T-helper 17 cell (primary cell): ENCODE data around the gene CYP27C1. TPM values are rescaled to one million over a fixed set of nuclear protein-coding genes. Genes with fewer than 3 reads are reported as not detected.
A peak's percentile ranks its signal among the peaks of the same experiment; 100 is the strongest.

Experiments used
- ATAC-seq: fragments of 150-1000 bp; cut with Tn5 transposase; 2 replicates; pipeline ENCODE4 v1.10.0; 2021; ENCODE audit warnings: mild to moderate bottlenecking, moderate library complexity
- DNase-seq, 3 donors: peaks; one replicate each; pipeline versions ENCODE4 v3.0.0 to v3.0.0-alpha.2; 2020 to 2021
- H3K9me3 ChIP-seq: one replicate; pipeline ENCODE4 v1.7.0; 2013; ENCODE audit warnings: low read length, mild to moderate bottlenecking; ENCODE audit not compliant: control insufficient read depth, poor library complexity, severe bottlenecking
- H3K27ac Mint-ChIP-seq: one replicate; pipeline ENCODE4 v1.8.0; 2022; ENCODE audit warnings: mild to moderate bottlenecking, moderate library complexity, mixed read lengths
- H3K27me3 Mint-ChIP-seq: one replicate; pipeline ENCODE4 v1.8.0; 2022; ENCODE audit warnings: mixed read lengths
- H3K36me3 Mint-ChIP-seq: one replicate; pipeline ENCODE4 v1.8.0; 2022; ENCODE audit warnings: low read depth, mixed read lengths
- H3K4me1 Mint-ChIP-seq: one replicate; pipeline ENCODE4 v1.8.0; 2022; ENCODE audit warnings: mild to moderate bottlenecking, mixed read lengths
- H3K4me3 Mint-ChIP-seq: one replicate; pipeline ENCODE4 v1.8.0; 2022; ENCODE audit warnings: mild to moderate bottlenecking, moderate library complexity, mixed read lengths
- total RNA-seq, 4 donors: library from RNA in 2 of 4; stranded (reverse) in 2 of 4; gene quantifications; one replicate each; pipeline ENCODE4 v1.2.3 and lab custom pipeline; 2022 to 2026

Gene CYP27C1
- total RNA-seq, 2 donors from 2014 or later: not detected

- no peak for ATAC-seq
- Mint-ChIP-seq H3K4me1 (peaks cover 5% of the 10 kb centered on the region), H3K4me3 (no peak overlapping the region), H3K27me3 (peaks cover 9% of the 10 kb centered on the region), H3K27ac (no peak overlapping the region), H3K36me3 (no peaks in the 10 kb centered on the region)
- H3K9me3 ChIP-seq: no peaks in the 10 kb centered on the region
- no peak for DNase-seq
Measured at GRCh38 chr2:127195140-127196074, 24.7 kb downstream of the CYP27C1 start.

DNA sequence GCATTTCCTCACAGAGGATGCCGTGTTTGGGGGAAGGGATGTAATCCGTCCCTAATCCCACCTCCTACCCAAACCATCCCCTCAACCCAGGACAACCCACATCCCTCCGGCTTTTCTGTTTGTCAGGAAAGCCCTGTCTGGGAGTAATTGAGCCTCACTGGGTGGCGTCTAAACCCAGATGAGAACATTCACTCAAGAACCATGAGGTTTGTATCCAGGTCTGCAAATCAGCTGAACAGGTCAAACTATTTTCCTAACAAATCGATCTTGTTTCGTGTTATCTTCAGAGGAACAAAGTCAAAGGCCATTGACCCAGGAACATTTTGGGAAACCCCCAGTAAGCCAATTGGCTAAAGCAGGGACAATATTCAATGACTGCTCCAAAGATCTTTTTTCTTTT lies 25.7 kb downstream of the CYP27C1 start:
- Mint-ChIP-seq H3K27me3 (peaks cover 9% of the 10 kb centered on the region), H3K4me3 (no peak overlapping the region), H3K36me3 (no peaks in the 10 kb centered on the region), H3K4me1 (peaks cover 5% of the 10 kb centered on the region), H3K27ac (no peak overlapping the region)
- DNase-seq (no peak), ATAC-seq (no peak)
- no peaks in the 10 kb centered on the region for H3K9me3 ChIP-seq

GRCh38 chr2:127193967-127194280 lies 26.2 kb downstream of the CYP27C1 start:
- DNase-seq (no peak), ATAC-seq (no peak)
- no peaks in the 10 kb centered on the region for H3K9me3 ChIP-seq
- no peak overlapping the region for H3K4me3 Mint-ChIP-seq
- no peaks in the 10 kb centered on the region for H3K36me3 Mint-ChIP-seq
- no peak overlapping the region for H3K27ac Mint-ChIP-seq
- H3K4me1 Mint-ChIP-seq: peaks cover 5% of the 10 kb centered on the region
- H3K27me3 Mint-ChIP-seq: peaks cover 10% of the 10 kb centered on the region

- peaks cover 5% of the 10 kb centered on the region for H3K4me1 Mint-ChIP-seq
- H3K4me3 Mint-ChIP-seq: no peak overlapping the region
- H3K9me3 ChIP-seq: no peaks in the 10 kb centered on the region
- no peak overlapping the region for H3K27ac Mint-ChIP-seq
- ATAC-seq: no peak
- DNase-seq: no peak
- H3K27me3 Mint-ChIP-seq: peaks cover 15% of the 10 kb centered on the region
- no peaks in the 10 kb centered on the region for H3K36me3 Mint-ChIP-seq
Measured at GRCh38 chr2:127193164-127193966, 26.7 kb downstream of the CYP27C1 start.

DNA sequence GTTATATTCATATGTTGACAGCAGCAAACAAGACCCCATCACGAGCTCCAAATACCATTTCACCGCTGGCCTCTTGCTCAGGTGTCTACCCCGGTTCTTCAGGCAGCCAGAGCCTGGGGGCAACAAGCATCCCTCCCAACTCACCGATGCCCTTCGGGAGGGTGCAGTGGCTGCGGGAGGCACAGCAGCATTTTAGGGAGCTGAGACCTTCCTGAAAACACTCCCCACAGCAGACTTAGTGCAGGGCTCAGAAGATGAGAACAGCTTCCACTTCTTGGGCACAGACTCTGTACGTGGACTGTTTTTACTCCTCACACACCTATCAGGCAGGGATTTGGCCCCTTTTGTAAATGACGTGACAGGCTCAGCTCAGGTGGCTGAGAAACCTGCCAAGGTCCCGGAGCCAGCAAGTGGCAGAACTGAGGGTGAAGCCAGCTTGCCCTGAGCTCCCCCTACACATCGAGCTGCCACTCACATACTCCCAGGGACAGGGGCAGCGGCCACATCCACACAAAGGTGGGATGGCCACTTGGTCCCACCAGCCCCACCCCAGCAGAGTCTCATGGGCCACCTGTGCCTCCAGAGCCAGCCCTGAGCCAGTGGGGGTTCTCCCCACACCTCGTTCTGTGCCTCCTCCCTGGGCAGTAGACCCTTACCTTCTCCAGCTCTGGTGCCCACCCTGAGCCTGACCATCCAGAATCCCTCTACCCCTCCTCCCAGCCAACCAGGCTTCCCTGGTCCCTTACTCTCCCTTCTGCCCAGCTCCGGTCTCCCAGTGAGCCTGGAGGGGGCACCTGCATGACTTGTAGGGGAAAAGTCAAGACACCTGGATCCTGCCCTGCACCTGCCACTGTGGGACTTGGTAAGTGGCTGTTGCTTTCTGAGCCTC lies 28.5 kb downstream of the CYP27C1 start:
- H3K9me3 ChIP-seq: no peaks in the 10 kb centered on the region
- H3K36me3 Mint-ChIP-seq: no peaks in the 10 kb centered on the region
- no peaks in the 10 kb centered on the region for H3K4me1 Mint-ChIP-seq
- H3K4me3 Mint-ChIP-seq: no peak overlapping the region
- no peak for ATAC-seq
- H3K27me3 Mint-ChIP-seq: peaks cover 25% of the 10 kb centered on the region
- DNase-seq: no peak
- H3K27ac Mint-ChIP-seq: no peak overlapping the region

GRCh38 chr2:127188797-127189196 lies 31.3 kb downstream of the CYP27C1 start:
- Mint-ChIP-seq H3K27me3 (peaks cover 43% of the 10 kb centered on the region), H3K27ac (no peak overlapping the region), H3K4me1 (peaks cover 5% of the 10 kb centered on the region), H3K4me3 (no peak overlapping the region), H3K36me3 (no peaks in the 10 kb centered on the region)
- no peaks in the 10 kb centered on the region for H3K9me3 ChIP-seq
- DNase-seq: no peak
- ATAC-seq: no peak

GRCh38 chr2:127187831-127188230 lies 32.3 kb downstream of the CYP27C1 start:
- Mint-ChIP-seq H3K27ac (no peak overlapping the region), H3K36me3 (no peaks in the 10 kb centered on the region), H3K4me3 (no peak overlapping the region), H3K4me1 (peaks cover 6% of the 10 kb centered on the region), H3K27me3 (peaks cover 48% of the 10 kb centered on the region)
- DNase-seq: no peak
- no peaks in the 10 kb centered on the region for H3K9me3 ChIP-seq
- ATAC-seq: no peak

DNA sequence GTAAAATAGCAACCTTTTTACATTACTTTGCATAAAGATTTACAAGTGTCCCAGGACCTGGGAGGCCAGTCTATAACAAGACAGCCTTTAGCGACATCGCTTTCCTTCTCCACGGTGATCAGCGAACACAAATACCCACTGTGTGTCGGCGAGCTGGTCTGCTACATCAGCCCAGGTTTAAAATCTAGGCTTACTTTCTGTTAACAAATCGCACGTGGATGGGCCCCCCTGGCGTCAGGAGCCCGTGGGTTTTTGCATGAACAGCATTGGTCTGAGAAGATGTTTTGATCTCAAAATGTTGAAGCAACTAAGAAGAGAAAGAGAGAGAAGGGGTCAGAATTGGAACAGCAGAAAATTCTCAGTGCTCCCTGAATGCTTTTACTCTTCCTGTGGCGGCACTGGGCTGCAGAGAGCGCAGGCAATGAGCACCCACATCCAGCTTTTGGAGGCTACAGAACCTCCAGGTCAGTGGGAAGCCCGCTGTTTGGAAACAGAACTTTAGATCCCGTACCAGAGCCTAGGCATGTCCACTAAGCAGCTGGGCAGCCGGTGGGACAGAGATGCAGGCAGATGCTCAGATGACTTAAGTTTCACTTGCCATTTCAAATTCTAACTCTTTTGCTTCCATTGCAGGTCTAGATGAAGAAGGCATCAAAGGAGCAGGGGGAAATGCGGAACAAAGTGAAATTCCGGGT lies 32.9 kb downstream of the CYP27C1 start:
- DNase-seq (no peak), ATAC-seq (no peak)
- H3K27ac Mint-ChIP-seq: no peak overlapping the region
- H3K36me3 Mint-ChIP-seq: no peaks in the 10 kb centered on the region
- H3K27me3 Mint-ChIP-seq: peaks cover 47% of the 10 kb centered on the region
- no peak overlapping the region for H3K4me3 Mint-ChIP-seq
- H3K9me3 ChIP-seq: no peaks in the 10 kb centered on the region
- peaks cover 6% of the 10 kb centered on the region for H3K4me1 Mint-ChIP-seq

DNA sequence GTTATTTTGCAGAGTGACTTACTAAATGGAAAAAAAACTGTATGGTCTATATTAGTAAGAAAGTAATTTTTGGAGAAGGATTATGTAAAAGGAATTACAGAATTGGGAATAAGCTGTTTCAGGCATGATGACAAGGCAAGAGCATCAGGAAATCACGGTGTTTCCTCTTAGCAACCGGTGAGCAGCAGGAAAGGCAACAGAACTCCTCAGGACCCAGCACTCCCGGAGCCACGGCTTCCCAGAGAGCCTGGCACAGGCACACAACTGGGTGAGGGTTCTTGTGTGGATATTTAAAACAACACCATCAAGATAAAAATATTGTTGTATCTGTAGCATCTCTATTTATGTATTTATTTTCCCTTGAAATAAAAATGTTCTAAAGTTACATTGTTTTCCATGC lies 34.4 kb downstream of the CYP27C1 start:
- peaks cover 6% of the 10 kb centered on the region for H3K4me1 Mint-ChIP-seq
- no peaks in the 10 kb centered on the region for H3K9me3 ChIP-seq
- no peak for ATAC-seq
- peak overlapping the region; percentile 44 for H3K27ac Mint-ChIP-seq
- no peak overlapping the region for H3K4me3 Mint-ChIP-seq
- no peaks in the 10 kb centered on the region for H3K36me3 Mint-ChIP-seq
- peaks cover 43% of the 10 kb centered on the region for H3K27me3 Mint-ChIP-seq
- no peak for DNase-seq

- H3K4me3 Mint-ChIP-seq: peak overlapping the region; percentile 13
- ATAC-seq (no peak), DNase-seq (no peak)
- H3K9me3 ChIP-seq: no peaks in the 10 kb centered on the region
- H3K27me3 Mint-ChIP-seq: peaks cover 43% of the 10 kb centered on the region
- no peaks in the 10 kb centered on the region for H3K36me3 Mint-ChIP-seq
- H3K4me1 Mint-ChIP-seq: peaks cover 6% of the 10 kb centered on the region
- peak overlapping the region; percentile 44 for H3K27ac Mint-ChIP-seq
Measured at GRCh38 chr2:127185093-127185492, 35.0 kb downstream of the CYP27C1 start.

GRCh38 chr2:127183771-127184170 lies 36.3 kb downstream of the CYP27C1 start:
- Mint-ChIP-seq H3K27ac (no peak overlapping the region), H3K36me3 (no peaks in the 10 kb centered on the region), H3K27me3 (peaks cover 49% of the 10 kb centered on the region), H3K4me1 (peaks cover 6% of the 10 kb centered on the region), H3K4me3 (no peak overlapping the region)
- DNase-seq: no peak
- H3K9me3 ChIP-seq: no peaks in the 10 kb centered on the region
- no peak for ATAC-seq

GRCh38 chr2:127182626-127183458 lies 37.3 kb downstream of the CYP27C1 start:
- Mint-ChIP-seq H3K36me3 (no peaks in the 10 kb centered on the region), H3K27ac (no peak overlapping the region), H3K4me1 (peaks cover 6% of the 10 kb centered on the region), H3K4me3 (no peak overlapping the region), H3K27me3 (peaks cover 40% of the 10 kb centered on the region)
- no peak for ATAC-seq
- DNase-seq: no peak
- no peaks in the 10 kb centered on the region for H3K9me3 ChIP-seq
